Suprapubic skin (tissue), 4 donors: ENCODE measurements around the gene SNAPC5.

Source experiments
- POLR2A ChIP-seq, 2 donors: fragments of 450-650 bp; IDR thresholded peaks; one replicate each; pipeline ENCODE4 v1.6.1; 2017; ENCODE audit warnings: antibody characterized with exemption in 2 of 2, mild to moderate bottlenecking in 2 of 2, moderate library complexity in 2 of 2
- POLR2AphosphoS5 ChIP-seq, 3 donors: sonication (generic); formaldehyde crosslinking; IDR thresholded peaks; one replicate each; pipeline ENCODE4 v1.6.1; 2017; ENCODE audit warnings: antibody characterized with exemption in 3 of 3
- TF ChIP-seq, protein P1 (sequence below), 2 donors: fragments of 200-600 bp in 1 of 2; fragments of 450-650 bp in 1 of 2; sonication (generic) in 1 of 2; IDR thresholded peaks; one replicate each; pipeline ENCODE4 v1.5.1; 2016 to 2019; ENCODE audit warnings: antibody characterized with exemption in 2 of 2, mild to moderate bottlenecking in 1 of 2, moderate library complexity in 1 of 2

DNA sequence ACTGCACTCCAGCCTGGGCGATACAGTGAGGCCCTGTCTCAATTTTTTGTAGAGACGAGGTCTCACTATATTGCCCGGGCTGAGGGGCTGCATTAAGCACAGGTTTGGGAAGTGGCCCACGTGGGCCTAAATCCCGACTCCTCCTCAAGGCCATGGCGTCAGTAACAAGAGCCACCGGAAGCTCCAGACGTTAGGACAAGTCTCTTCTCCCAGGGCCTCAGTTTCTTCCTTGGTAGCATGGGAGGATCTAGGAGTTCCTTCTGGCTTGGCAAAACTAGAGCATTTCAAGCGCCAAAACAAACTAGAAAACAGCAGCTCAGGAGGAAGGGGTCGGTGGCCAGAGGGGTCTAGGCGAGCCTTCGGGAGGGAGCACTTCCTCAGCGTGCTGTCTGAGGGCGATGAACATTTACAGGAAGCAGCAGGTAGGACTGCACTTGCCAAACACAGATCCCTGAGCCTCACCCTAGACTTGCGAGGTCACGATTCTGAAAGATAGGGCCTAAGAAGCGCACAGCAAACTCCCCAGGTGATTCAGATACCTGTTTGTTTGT is 536 bp downstream of the SNAPC5 start:
- TF ChIP-seq, protein P1, sequence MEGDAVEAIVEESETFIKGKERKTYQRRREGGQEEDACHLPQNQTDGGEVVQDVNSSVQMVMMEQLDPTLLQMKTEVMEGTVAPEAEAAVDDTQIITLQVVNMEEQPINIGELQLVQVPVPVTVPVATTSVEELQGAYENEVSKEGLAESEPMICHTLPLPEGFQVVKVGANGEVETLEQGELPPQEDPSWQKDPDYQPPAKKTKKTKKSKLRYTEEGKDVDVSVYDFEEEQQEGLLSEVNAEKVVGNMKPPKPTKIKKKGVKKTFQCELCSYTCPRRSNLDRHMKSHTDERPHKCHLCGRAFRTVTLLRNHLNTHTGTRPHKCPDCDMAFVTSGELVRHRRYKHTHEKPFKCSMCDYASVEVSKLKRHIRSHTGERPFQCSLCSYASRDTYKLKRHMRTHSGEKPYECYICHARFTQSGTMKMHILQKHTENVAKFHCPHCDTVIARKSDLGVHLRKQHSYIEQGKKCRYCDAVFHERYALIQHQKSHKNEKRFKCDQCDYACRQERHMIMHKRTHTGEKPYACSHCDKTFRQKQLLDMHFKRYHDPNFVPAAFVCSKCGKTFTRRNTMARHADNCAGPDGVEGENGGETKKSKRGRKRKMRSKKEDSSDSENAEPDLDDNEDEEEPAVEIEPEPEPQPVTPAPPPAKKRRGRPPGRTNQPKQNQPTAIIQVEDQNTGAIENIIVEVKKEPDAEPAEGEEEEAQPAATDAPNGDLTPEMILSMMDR (IDR thresholded peaks at IDR 0.05) = no peak
- no peak for TF ChIP-seq POLR2AphosphoS5 (IDR thresholded peaks at IDR 0.05)
- TF ChIP-seq POLR2A (IDR thresholded peaks at IDR 0.05) = no peak
